AG10803 (cell line): ENCODE data around the gene RSL1D1.
A peak's percentile ranks its signal among the peaks of the same experiment; 100 is the strongest.

Experiments
- DNase-seq: peaks from one replicate; pipeline ENCODE4 v3.0.0; 2010; ENCODE audit warnings: low read depth
- H3K4me3 ChIP-seq: 2 replicates; pipeline ENCODE4 v1.5.1; 2011; ENCODE audit warnings: mild to moderate bottlenecking, low read length, control low read depth
- TF ChIP-seq, protein P1 (sequence below): conservative IDR thresholded peaks from 2 replicates; pipeline ENCODE4 v1.5.1; 2011; ENCODE audit warnings: mild to moderate bottlenecking, low read length, control low read depth, inconsistent platforms

Gene RSL1D1

DNA sequence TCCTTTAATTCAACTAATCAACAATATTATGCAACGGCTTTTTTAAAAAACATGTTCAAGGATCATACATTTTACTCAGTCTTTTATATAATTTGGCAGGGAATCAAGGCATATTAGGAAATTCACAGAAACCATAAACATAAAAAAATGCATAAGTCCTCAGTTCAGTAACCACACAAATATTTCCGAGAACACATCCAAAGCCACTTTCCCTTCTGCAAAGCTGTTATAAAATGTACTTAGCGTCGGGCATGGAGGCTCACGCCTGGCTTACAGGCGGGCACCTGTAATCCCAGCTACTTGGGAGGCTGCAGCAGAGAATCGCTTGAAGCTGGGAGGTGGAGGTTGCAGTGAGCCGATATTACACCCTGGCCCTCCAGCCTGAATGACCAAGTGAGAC lies 44.6 kb downstream of the RSL1D1 start:
- TF ChIP-seq, protein P1, sequence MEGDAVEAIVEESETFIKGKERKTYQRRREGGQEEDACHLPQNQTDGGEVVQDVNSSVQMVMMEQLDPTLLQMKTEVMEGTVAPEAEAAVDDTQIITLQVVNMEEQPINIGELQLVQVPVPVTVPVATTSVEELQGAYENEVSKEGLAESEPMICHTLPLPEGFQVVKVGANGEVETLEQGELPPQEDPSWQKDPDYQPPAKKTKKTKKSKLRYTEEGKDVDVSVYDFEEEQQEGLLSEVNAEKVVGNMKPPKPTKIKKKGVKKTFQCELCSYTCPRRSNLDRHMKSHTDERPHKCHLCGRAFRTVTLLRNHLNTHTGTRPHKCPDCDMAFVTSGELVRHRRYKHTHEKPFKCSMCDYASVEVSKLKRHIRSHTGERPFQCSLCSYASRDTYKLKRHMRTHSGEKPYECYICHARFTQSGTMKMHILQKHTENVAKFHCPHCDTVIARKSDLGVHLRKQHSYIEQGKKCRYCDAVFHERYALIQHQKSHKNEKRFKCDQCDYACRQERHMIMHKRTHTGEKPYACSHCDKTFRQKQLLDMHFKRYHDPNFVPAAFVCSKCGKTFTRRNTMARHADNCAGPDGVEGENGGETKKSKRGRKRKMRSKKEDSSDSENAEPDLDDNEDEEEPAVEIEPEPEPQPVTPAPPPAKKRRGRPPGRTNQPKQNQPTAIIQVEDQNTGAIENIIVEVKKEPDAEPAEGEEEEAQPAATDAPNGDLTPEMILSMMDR, result no peak
- DNase-seq, result peak; percentile 88
- H3K4me3 ChIP-seq, result no peak overlapping the region

DNA sequence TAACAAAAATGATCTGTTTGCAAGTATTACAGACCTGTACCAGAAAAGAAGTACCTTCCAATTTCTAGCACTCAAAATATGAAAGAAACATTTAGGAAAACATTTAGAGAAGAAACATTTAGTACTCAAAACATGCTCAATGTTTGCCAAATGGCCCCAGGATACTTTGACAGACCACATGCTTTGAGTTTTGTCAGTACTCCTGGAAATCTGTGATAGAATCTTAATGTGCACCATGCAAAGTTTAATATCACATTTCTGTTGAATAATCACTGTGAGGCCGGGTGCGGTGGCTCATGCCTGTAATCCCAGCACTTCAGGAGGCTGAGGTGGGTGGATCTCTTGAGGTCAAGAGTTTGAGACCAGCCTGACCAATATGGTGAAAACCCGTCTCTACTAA lies 45.8 kb downstream of the RSL1D1 start:
- no peak overlapping the region for H3K4me3 ChIP-seq
- TF ChIP-seq, protein P1, result no peak
- DNase-seq, result no peak

DNA sequence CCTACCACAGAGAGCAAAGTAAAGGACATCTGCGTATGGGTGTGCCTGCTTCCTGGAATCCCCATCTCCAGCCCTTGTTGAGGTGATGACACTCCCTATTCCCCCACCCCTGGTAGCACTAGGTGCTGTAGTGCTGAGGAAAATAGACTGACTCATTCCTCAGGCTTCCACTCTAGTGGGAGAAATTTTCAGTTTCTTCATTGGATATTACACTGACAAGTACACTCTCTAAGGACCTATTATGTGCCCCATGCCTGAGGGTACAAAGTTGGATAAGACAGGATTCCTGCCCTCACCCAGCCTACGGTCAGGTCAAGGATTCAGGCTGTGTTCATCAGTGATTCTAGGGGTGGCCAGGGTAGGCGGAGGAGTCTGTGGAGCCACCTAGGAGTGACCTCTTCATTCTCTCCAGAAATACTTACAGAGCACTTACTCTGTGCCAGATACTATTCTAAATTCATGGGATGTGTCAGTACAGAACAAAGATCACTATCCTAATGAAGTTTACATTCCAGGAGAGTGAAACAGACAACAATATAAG lies 49.8 kb downstream of the RSL1D1 start:
- TF ChIP-seq, protein P1, result no peak
- no peak overlapping the region for H3K4me3 ChIP-seq
- DNase-seq, result peak; percentile 43

DNA sequence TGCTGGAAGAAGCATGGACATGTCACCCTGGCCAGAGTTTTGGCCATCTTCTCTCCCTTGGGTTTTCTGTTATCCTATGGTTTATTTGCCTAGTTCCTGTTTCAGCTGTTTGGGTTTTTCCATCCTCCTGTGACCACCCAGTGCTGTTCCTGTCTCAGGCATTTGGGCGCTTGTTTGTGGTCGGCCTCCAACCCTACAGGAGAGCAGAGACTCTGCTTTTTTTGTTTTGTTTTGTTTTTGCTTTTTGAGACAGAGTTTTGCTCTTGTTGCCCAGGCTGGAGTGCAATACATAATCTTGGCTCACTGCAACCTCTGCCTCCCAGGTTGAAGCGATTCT lies 51.0 kb downstream of the RSL1D1 start:
- no peak overlapping the region for H3K4me3 ChIP-seq
- DNase-seq, result no peak
- TF ChIP-seq, protein P1, result no peak

DNA sequence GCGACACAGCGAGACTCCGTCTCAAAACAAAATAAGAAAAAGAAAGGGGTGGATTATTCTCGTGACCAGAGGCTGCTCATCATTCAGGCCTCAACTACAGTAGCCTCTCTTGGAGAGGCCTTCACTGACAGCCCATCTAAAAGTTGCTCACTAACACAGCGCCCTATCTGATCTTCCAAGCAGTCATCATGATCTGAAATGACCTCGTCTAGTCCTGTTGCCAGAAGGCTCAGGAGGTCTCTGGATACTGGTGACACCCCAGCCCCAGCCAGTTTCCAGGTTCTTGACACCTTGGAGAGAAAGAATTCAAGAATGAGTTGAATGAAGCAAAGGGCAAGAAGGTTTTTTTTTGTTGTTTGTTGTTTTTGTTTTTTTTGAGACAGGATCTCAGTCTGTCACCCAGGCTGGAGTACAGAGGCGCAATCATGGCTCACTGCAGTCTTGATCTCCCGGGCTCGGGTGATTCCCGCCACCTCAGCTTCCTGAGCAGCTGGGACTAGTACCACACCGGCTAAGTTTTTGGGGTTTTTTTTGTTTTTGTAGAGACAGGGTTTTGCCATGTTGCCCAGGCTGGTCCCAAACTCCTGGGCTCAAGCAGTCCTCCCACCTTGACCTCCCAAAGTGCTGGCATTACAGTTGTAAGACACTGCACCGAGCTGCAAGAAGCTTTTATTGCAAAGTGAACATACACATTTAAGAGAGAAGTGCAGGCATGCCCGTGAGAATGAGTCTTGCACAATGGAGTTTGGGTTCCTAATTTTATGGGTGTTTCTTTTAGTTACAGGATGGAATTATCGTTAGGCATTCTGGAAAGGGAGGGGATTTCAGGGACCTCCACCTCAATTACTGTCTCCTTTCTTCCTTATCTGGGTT lies 51.6 kb downstream of the RSL1D1 start:
- DNase-seq, result no peak
- TF ChIP-seq, protein P1, result no peak
- H3K4me3 ChIP-seq, result no peak overlapping the region

DNA sequence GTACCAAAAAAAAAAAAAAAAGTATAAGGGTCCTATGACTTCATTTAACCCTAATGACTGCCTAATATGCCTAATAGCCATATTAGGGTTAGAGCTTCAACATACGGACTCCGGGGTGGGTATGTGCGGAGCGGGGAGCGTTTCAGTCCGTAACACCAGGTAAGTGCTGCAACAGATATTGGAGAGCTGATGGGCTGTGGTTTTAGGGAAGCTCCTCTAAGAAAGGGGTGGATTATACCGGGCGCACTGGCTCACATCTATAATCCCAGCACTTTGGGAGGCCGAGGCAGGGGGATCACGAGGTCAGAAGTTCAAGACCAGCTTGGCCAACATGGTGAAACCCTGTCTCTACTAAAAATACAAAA lies 52.3 kb downstream of the RSL1D1 start:
- no peak for DNase-seq
- H3K4me3 ChIP-seq, result no peak overlapping the region; the same call in 1 of the 2 replicates
- TF ChIP-seq, protein P1, result no peak

DNA sequence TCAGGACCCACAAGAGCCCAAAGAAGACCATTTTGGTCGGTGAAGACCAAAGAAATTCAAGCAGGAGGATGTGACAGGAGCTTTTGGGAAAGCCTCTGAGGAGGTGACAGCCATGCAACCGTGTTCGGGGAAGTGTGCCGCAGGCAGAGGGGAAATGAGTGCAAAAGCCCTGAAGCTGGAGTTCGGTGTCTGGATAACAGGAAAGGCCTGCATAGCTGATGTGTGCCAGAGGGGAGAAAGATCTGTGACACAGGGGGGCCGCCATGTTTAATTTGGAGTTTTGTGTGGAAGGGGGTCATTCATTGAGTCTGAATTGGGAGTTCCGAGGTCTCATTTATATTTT lies 53.4 kb downstream of the RSL1D1 start:
- peak overlapping the region; percentile 83 for H3K4me3 ChIP-seq
- TF ChIP-seq, protein P1, result no peak
- DNase-seq, result no peak
